ENCODE measurements around the gene TTC13.

Gene TTC13

DNA sequence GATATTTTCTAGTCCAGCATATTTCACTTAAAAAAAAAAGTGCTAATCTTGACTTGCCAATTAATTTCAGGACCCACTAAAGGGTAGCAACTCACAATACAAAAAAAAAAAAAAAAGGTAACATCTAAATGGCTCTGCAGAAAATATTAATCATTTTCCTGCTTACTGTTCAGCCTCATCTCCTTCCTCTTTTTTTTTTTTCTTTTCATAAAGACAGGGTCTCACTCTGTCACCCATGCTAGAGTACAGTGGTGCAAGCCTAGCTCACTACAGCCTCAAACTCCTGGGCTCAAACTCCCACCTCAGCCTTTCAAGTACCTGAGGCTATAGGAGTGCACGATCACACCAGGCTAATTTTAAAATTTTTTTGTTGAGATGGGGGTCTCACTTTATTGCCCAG lies 30.4 kb downstream of the TTC13 start:
- DNase-seq (ENCODE audit: low read depth in 2 of 2) = no peak

DNA sequence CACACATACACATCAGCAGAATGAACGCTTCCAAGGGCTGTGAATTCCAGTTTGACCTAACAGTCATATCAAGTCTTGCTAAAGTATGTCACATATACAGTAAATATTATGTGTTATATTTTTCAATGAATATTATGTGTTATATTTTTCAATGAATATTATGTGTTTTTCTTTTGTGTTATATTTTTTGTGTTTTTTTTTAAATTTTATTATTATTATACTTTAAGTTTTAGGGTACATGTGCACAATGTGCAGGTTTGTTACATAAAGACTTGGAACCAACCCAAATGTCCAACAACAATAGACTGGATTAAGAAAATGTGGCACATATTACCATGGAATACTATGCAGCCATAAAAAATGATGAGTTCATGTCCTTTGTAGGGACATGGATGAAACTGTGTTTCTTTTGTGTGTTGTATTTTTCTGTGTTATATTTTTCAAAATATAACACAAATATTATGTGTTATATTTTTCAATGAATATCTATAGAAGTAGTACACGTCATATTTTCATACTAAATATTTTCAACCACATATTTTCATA lies 35.5 kb downstream of the TTC13 start:
- DNase-seq (ENCODE audit: low read depth in 2 of 2) = no peak

DNA sequence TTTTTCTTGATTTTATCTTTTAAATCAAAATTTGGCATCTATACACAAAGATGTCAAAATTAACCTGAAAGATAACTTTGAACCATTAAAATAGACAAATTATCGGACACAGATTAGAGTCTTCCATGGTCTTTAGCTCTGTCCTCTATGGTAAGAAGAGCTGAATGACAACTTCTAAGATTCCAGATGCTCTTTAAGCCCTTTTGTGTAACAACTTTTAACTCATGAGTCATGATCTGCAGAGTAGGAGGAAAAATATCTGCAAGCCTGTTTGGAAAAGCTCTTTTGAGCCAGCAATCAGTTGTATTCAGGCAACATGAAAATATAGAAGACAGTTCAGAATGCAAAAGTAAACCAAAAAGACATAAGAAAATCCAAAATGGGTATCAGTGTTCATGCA lies 37.8 kb downstream of the TTC13 start:
- DNase-seq (ENCODE audit: low read depth in 2 of 2) = no peak

DNA sequence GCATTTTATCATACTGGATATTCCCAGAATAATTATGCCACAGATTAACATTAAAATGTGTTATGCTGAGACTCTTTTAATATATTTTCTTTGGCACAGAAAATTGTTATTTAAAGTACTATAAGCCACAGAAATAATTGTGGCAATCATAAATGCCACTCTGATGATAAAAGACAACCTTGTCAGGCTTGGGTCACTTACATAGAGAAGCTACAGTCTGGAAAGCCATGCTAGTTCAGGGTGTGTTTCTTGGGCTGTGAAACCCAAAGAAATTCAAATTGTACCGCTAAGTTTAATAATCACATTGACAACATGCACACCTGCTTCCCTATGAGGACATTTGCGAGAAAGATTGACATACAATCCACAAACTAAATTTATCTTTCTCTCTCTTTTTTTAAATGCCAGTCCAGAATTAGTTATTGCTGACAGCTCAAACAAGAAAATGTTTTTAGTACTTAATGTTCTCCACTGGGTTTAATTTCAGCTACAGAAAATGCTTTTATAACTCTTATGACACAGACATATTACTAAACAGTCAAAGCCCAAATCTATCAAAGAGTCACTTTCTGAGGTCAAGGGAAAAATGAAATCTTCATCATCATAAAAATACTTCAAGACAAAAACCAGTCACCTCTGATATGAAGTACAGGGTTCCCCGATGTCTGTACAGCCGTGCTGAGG lies 38.7 kb downstream of the TTC13 start:
- DNase-seq (ENCODE audit: low read depth in 2 of 2) = no peak

- no peak for DNase-seq (ENCODE audit: low read depth in 2 of 2)
Observed at GRCh38 chr1:230938924-230939368, 39.7 kb downstream of the TTC13 start.

- no peak for DNase-seq (ENCODE audit: low read depth in 2 of 2)
Observed at GRCh38 chr1:230937371-230937770, 41.3 kb downstream of the TTC13 start.

- no peak for DNase-seq (ENCODE audit: low read depth in 2 of 2)
Observed at GRCh38 chr1:230936475-230936874, 42.2 kb downstream of the TTC13 start.

DNA sequence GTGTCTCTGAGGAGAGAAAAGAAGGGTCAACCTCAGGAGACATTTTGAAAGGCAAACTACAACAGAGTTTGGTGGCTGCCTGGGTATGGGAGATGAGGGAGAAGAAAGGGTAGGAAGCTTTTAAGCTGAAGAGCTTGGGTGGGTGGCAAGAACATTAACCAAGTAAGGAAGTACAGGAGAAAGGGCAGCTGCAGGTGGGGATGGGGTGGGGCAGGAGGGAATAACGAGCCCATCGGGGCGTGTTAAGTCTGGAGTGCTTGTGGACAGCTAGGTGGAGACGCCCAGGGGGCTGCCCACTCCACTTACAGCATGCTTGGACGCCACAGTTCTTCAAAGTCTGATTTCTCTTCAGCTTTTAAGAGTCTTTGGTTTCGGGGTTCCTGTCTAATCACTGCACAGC lies 42.8 kb downstream of the TTC13 start:
- DNase-seq (ENCODE audit: low read depth in 2 of 2) = no peak

GRCh38 chr1:230930986-230931385 lies 47.7 kb downstream of the TTC13 start:
- DNase-seq (ENCODE audit: low read depth in 2 of 2) = no peak

DNA sequence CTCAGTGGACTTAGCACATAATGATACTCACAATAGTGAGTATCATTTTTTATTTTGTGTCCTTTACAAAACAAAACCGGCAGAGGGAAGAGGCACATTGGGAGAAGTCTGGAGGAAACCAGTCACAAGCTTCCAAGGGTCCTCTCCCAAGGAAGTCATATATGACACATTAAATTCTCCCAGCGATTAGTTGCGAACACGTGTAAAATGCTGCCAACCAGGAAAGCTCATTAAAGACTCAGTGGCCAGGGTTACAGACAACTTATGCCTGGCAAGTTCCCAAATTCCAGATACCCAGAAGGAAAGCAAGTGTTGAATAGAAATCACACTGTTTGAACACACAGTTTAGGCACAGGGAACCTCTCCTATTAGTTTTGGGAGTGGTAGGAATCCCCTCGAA lies 52.5 kb downstream of the TTC13 start:
- no peak for DNase-seq (ENCODE audit: low read depth in 2 of 2)

- DNase-seq (ENCODE audit: low read depth in 2 of 2) = no peak
Observed at GRCh38 chr1:230925608-230926007, 53.1 kb downstream of the TTC13 start.

- DNase-seq (ENCODE audit: low read depth in 2 of 2) = no peak
Observed at GRCh38 chr1:230923176-230923575, 55.5 kb downstream of the TTC13 start.

- no peak for DNase-seq (ENCODE audit: low read depth in 2 of 2)
Observed at GRCh38 chr1:230922620-230923019, 56.0 kb downstream of the TTC13 start.

DNA sequence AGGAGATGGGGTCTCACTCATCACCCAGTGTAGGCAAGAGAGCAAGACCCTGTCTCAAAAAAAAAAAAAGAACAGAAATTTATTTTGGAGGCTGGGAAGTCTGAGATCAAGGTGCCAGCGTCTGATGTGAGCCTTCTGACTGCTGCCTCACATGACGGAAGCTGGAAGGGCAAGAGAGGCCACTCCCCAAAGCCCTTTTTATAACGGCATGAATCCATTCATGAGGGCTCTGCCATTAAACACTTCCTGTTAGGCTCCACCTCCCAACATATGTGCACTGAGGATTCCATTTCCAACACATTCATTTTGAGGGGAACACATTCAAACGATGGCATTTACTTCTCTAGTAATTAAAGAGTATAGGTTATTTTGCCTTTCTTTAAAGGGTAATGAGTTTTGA lies 59.5 kb downstream of the TTC13 start:
- DNase-seq (ENCODE audit: low read depth in 2 of 2) = no peak

- DNase-seq (ENCODE audit: low read depth in 2 of 2) = peak; percentile 38 to 62
Observed at GRCh38 chr1:230917284-230918135, 61.2 kb downstream of the TTC13 start.

- DNase-seq (ENCODE audit: low read depth in 2 of 2) = no peak
Observed at GRCh38 chr1:230916587-230917283, 61.9 kb downstream of the TTC13 start.

- no peak for DNase-seq (ENCODE audit: low read depth in 2 of 2)
Observed at GRCh38 chr1:230915078-230915477, 63.6 kb downstream of the TTC13 start.

DNA sequence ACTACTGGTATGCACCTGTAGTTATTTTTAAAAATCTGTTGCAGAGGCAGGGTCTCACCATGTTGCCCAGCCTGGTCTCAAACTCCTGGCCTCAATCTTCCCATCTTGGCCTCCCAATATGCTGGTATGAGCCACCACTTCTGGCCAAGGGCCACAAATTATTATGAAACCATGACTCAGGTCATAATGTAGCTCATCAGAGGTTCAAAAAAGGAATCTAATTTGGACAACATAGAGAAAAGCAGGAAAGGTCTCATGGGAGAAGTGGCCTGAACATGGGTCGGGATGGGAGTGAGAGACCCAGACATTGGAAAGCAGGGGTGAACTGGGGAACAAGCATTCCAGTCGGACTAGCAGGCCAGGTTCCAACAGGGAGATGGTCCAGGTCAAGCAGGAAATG lies 65.2 kb downstream of the TTC13 start:
- no peak for DNase-seq (ENCODE audit: low read depth in 2 of 2)

DNA sequence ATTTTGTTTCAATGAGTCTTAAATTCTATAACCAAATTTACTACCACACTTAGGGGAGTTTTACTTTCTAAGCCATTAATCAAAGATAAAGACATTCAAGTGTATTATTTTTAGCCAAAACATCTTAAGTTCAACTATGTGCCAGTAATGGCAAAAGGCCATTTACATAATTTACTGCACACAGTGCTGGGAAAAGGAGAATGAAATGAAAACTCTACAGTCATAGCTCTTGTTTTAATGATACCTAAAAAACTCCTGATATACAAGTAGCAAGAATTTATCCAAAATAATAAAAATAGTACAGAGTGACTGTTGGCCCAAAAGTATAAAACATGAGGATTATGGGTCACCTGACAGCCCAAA lies 67.9 kb downstream of the TTC13 start:
- no peak for DNase-seq (ENCODE audit: low read depth in 2 of 2)

GRCh38 chr1:230909974-230910754 lies 68.5 kb downstream of the TTC13 start:
- DNase-seq (ENCODE audit: low read depth in 2 of 2) = no peak

DNA sequence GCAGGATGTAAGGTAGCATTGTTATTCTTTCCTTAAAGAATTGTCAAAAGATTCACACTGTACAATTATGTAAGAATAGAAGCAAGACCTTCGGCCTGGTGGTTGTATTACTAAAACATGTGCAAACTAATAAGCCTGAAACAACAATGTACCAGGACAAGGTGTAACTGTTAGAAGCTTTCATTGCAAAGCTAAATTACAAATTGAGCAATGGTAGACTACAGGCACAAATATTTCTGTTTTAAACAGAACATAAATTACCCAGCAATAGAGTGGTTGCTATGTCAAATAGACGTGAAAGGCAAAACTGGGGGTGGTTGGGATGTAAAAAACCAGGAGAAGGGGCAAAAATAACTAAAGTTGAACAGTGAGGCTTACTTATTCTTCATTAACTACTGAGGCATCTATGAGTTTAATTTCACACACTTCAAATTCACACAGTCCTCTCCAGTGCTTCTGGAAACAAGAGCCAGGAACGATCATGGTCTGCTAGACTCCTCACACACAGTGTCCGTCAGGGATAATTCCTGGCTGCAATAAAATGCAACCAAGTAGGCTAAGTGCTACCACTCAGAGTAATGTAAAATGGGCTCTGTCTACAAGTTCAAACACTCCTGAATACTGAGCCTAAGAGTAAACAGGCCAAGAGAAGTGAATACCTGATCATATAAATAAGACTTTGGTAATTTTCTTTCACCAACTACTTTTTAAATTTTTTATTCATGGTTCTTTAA lies 71.0 kb downstream of the TTC13 start:
- no peak for DNase-seq (ENCODE audit: low read depth in 2 of 2)
